ENCODE data around the gene LRATD1.
"Not testable (repeated sequence)": the region's sequence is repeated elsewhere in the genome, so short reads cannot be mapped to it uniquely, and the experiment has no call there.

LRATD1 gene, protein sequence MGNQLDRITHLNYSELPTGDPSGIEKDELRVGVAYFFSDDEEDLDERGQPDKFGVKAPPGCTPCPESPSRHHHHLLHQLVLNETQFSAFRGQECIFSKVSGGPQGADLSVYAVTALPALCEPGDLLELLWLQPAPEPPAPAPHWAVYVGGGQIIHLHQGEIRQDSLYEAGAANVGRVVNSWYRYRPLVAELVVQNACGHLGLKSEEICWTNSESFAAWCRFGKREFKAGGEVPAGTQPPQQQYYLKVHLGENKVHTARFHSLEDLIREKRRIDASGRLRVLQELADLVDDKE

GRCh38 chr2:14632133-14632936 is at the start of gene LRATD1:
TSS of gene LRATD1 (plus strand) at chr2:14632717. CDS start at chr2:14633980, 1,263 bp downstream.
- peak; percentile 91 for DNase-seq

DNA sequence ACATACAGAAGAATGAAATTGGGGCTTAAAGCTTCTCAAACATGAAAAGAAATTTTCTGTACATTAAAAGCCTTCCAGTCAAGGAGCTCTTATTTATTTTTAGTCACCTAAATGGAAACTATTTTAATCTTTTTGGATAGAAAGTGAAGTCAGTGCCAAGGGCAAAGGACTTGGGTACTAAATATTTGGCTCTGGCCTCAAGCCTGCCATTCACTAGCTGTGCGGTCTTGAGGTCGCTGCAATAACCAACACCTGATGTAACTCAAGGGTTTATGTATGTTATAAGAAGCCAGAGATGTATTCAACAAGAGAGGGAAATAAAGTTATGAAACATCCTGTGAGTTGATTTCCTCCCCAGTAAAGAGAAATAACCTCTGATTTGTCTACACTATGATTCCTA is 49.5 kb upstream of the LRATD1 start:
- DNase-seq: no peak

DNA sequence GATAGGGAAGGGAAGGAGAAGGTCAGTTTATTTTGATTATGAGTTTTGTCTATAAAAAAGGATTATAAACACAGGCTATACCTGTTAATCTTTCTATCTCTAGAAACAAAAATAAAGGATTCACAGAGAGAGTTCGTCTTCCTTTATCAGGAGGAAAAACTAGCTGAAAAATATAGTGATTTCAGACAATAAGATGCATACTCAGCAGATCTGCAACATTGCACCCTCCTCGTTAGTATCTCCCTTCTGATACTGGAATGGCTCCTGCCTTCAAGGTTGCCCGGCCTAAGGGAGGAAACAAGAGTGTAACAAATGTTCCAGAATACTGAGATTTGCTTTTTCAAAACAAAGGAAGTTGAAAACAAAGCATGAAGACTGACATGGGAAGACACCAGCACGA is 48.7 kb upstream of the LRATD1 start:
- no peak for DNase-seq

DNA sequence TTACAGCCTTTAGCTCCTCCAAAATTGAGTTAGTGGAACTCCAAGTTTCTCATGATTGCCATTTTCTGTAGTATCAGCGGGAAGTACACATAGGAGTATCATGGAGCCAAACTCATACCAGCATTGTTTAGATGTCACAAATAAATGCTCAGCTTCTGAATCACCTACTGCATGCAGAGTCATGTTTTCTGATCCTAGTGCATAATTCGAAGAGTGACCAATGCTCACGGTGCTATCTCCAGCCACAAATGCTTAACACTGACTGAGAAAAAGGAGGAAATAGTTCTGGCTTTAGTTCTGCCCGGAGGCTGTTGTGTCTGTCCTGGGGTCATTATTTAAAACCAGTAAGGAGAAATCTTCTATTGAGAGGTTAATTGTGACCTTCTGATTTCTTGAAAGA is 45.4 kb upstream of the LRATD1 start:
- no peak for DNase-seq

GRCh38 chr2:14601156-14601770 is 31.3 kb upstream of the LRATD1 start:
- DNase-seq: no peak

DNA sequence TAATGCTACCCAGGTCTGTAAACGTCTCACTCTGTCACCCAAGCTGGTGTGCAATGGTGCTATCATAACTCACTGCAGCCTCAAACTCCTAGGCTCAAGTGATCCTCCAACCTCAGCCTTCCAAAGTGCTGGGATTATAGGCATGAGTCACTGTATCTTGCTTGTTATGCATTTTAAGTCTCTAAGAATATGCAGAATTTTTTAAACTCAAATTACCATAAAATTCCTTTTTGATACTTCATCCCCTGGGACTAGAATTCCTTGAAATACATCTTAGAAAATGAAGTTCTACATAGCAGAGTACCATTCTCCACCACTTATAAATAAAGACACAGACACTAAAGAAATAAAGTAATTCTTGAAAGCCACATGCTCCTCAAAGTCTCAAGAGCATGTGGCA is 30.2 kb upstream of the LRATD1 start:
- no peak for DNase-seq

- no peak for DNase-seq
Measured at GRCh38 chr2:14603676-14604075, 28.8 kb upstream of the LRATD1 start.

GRCh38 chr2:14608245-14608644 is 24.3 kb upstream of the LRATD1 start:
- no peak for DNase-seq

DNA sequence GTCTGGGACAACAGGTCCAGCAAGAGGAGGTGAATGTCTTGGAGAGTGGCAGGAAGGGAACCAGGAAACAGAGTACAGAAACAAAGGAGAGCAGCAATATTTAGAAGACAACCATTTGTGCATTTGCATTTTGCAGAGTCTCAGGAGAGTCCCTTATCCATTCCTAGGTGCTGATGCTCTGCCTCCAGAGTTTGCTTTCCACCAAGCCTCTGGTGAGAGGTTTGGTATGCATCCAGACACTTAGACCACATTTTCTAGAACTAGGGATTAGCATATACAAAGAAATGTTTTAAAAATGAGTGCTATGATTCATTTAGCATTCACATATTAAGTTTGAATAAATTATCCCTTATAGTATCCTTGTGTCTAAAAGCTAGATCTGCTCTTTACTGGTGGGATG is 18.5 kb upstream of the LRATD1 start:
- no peak for DNase-seq

GRCh38 chr2:14615121-14615520 is 17.4 kb upstream of the LRATD1 start:
- DNase-seq: no peak

- DNase-seq: no peak
Measured at GRCh38 chr2:14615760-14616159, 16.8 kb upstream of the LRATD1 start.

DNA sequence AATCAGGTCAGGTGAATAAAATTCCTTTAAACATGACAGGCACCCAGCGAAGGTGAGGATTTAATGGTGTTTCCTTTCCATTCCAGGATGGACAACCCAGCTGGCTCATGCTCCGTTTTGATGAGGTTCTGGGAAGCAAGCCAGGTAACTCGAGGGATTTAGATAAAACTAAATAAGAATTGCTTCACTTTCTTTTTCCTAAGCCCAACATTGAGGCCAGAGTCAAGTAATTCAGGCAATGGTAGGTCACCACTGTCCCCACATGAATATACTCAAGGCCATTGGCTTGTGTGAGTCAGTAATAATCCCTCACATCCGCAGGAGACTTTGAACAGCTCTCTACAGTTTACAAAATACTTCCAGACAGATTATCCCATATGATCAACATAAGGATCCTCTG is 16.2 kb upstream of the LRATD1 start:
- DNase-seq: no peak

GRCh38 chr2:14616950-14617349 is 15.6 kb upstream of the LRATD1 start:
- no peak for DNase-seq

DNA sequence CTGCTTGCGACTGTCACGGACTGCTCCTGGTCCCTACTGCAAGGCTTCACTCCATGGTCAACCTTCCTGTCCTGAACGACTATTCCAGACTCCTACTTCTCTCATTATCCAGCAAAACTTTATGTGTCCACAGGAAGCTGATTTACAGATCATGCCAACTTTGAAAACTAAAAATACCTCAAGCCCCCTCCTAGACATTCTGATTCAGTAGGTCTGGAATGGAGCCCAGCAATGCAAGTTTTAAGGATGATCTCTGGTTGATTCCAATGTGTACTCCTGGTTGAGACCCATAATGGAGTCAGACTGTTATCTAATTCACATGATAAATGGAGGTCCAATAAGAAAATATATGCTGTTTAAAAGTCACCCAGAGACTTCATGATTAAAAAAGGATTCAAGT is 13.1 kb upstream of the LRATD1 start:
- DNase-seq: peak; percentile 34

GRCh38 chr2:14621114-14621513 is 11.4 kb upstream of the LRATD1 start:
- DNase-seq: no peak

DNA sequence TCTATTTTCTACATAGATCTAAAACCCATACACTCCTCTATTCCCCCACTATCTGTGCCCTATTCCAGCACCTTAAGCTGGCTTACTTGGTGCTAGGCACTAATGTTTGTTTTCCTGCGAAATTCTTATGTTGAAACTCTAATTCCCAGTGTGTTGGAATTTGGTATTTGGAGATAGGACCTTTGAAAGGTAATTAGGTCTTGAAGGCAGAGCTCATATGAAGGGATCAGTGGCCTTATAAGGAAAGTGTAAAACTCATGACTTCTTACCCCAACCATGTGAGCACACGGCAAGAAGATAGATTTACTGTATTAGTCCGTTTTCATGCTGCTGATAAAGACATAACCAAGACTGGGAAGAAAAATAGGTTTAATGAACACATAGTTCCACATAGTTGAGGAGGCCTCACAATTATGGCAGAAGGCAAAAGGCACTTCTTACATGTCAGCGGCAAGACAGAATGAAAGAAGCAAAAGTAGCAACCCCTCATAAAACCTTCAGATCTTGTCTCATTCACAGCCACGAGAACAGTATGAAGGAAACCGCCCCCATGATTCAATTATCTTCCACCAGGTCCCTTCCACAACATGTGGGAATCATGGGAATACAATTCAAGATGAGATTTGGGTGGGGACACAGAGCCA is 10.5 kb upstream of the LRATD1 start:
- DNase-seq: no peak

- DNase-seq: not testable (repeated sequence)
Measured at GRCh38 chr2:14622550-14622939, 10.0 kb upstream of the LRATD1 start.

GRCh38 chr2:14623237-14623636 is 9.3 kb upstream of the LRATD1 start:
- no peak for DNase-seq

DNA sequence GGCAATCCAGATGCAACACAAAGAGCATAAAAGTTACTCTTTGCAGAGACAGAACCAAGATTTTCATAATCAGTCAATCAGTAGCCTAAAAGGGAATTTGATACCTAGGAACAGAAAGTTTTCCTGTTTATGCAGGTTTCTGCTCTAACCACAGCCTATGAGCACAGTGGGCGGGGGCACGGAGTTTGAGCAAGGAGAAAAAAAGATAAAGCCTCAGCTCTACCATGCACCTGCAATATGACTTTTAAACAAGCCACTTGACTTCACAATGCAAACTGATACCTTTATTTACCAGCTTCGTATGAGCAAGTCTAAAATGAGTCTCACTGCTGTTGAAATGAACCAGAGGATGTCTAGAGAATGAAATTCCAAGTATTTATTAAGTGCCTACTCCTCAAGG is 5.6 kb upstream of the LRATD1 start:
- no peak for DNase-seq

GRCh38 chr2:14628901-14629300 is 3.6 kb upstream of the LRATD1 start:
- DNase-seq: no peak

- no peak for DNase-seq
Measured at GRCh38 chr2:14631406-14632040, 994 bp upstream of the LRATD1 start.

DNA sequence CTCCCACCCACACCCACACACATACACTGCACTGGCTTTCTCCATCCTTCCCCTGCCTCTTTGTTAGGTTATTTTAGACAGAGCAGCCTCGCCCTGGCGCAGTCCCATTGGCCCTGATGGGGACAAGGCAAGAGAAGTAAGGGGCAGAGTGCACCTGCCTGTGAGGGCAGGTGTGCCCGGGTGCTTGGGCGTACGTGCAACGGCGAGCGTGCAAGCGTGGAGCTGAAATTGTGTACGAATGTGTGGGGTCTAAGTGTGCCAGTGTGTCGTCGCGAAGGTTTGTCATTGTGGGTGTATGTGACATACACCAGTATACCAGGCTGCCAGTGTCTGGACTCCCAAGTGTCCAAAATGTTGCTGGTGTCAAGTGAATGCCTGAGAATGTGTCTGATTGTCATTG is 544 bp downstream of the LRATD1 start:
- DNase-seq: peak; percentile 23
